IMR-90 (cell line): ENCODE results near the gene CLCN6. TPM values are rescaled to one million over a fixed set of nuclear protein-coding genes. Genes with fewer than 3 reads are reported as not detected.

Experiments used
- ATAC-seq: fragments of 200-7000 bp; cut with Tn5 transposase; 2 replicates; pipeline ENCODE4 v1.9.1; 2020; ENCODE audit warnings: low read depth, mild to moderate bottlenecking, moderate library complexity
- BruUV-seq: library from RNA; stranded (reverse); fragments of 400-500 nt; replicated peaks from 2 replicates; lab custom pipeline; 2021; lab: Mats Ljungman, UMichigan
- CTCF ChIA-PET: fragments of 300-600 bp; formaldehyde crosslinking; extraction: SDS; loops from one replicate; lab custom pipeline; 2021; ENCODE audit warnings: antibody characterized with exemption; lab: Yijun Ruan, JAX
- POLR2A ChIA-PET: fragments of 300-600 bp; sonication (Branson Sonifier 250); formaldehyde crosslinking; loops from one replicate; lab custom pipeline; 2022; ENCODE audit warnings: antibody characterized with exemption; ENCODE audit not compliant: unreplicated experiment; lab: Charles Lee
- DNase-seq: peaks from one replicate; pipeline ENCODE4 v3.0.0; 2013
- H2AFZ ChIP-seq: replicated peaks from 2 replicates; pipeline ENCODE3; 2013; ENCODE audit warnings: low read length, mild to moderate bottlenecking; ENCODE audit not compliant: poor library complexity
- H2AK5ac ChIP-seq: 2 replicates; pipeline ENCODE4 v1.6.1; 2013; ENCODE audit warnings: low read depth, low read length, inconsistent platforms
- H2AK9ac ChIP-seq: replicated peaks from 2 replicates; pipeline ENCODE3; 2013; ENCODE audit warnings: mild to moderate bottlenecking, low read depth, low read length, moderate library complexity; ENCODE audit not compliant: poor library complexity
- H2BK120ac ChIP-seq: 2 replicates; pipeline ENCODE4 v1.6.1; 2013; ENCODE audit warnings: low read depth, low read length, inconsistent platforms
- H2BK15ac ChIP-seq: 3 replicates; pipeline ENCODE4 v1.6.1; 2013; ENCODE audit warnings: low read depth, low read length, inconsistent platforms
- H2BK20ac ChIP-seq: 2 replicates; pipeline ENCODE4 v1.6.1; 2013; ENCODE audit warnings: low read depth, mild to moderate bottlenecking, inconsistent platforms, low read length, moderate library complexity
- H2BK5ac ChIP-seq: 2 replicates; pipeline ENCODE4 v1.6.1; 2013; ENCODE audit warnings: mild to moderate bottlenecking, low read depth, low read length, inconsistent platforms; ENCODE audit not compliant: poor library complexity, severe bottlenecking
- H3K14ac ChIP-seq: replicated peaks from 2 replicates; pipeline ENCODE4 v1.6.1; 2013; ENCODE audit warnings: low read depth, low read length, inconsistent platforms
- H3K18ac ChIP-seq: 2 replicates; pipeline ENCODE4 v1.6.1; 2013; ENCODE audit warnings: low read depth, low read length, control low read depth
- H3K23ac ChIP-seq: 2 replicates; pipeline ENCODE4 v1.6.1; 2013; ENCODE audit warnings: low read depth, low read length, inconsistent platforms
- H3K27ac ChIP-seq: 2 replicates; pipeline ENCODE4 v1.5.1; 2013; ENCODE audit warnings: mild to moderate bottlenecking, control low read depth, low read length; ENCODE audit not compliant: insufficient read depth
- H3K27me3 ChIP-seq: 2 replicates; pipeline ENCODE4 v1.6.1; 2013; ENCODE audit warnings: low read length; ENCODE audit not compliant: control insufficient read depth, insufficient read depth
- H3K36me3 ChIP-seq: 2 replicates; pipeline ENCODE4 v1.6.1; 2013; ENCODE audit warnings: low read length, mixed read lengths; ENCODE audit not compliant: control insufficient read depth, insufficient read depth
- H3K4ac ChIP-seq: 2 replicates; pipeline ENCODE4 v1.6.1; 2013; ENCODE audit warnings: low read depth, low read length, inconsistent platforms
- H3K4me1 ChIP-seq: 2 replicates; pipeline ENCODE4 v1.6.1; 2013; ENCODE audit warnings: low read length, mixed read lengths; ENCODE audit not compliant: control insufficient read depth, insufficient read depth
- H3K4me2 ChIP-seq: 2 replicates; pipeline ENCODE4 v1.6.1; 2013; ENCODE audit warnings: low read depth, mild to moderate bottlenecking, control low read depth, low read length, moderate library complexity
- H3K4me3 ChIP-seq: 2 replicates; pipeline ENCODE4 v1.5.1; 2013; ENCODE audit warnings: low read depth, mild to moderate bottlenecking, control low read depth, low read length, moderate library complexity; ENCODE audit not compliant: insufficient read depth
- H3K56ac ChIP-seq: 2 replicates; pipeline ENCODE4 v1.6.1; 2013; ENCODE audit warnings: low read length, inconsistent platforms; ENCODE audit not compliant: insufficient read depth; ENCODE audit errors: extremely low read depth
- H3K79me1 ChIP-seq, 2 experiments: 2 replicates each; pipeline ENCODE4 v1.6.1; 2013; ENCODE audit warnings: low read length in 2 of 2, inconsistent platforms in 1 of 2, low read depth in 1 of 2
- H3K9ac ChIP-seq: 2 replicates; pipeline ENCODE4 v1.6.1; 2013; ENCODE audit warnings: low read depth, low read length, control low read depth
- H3K9me1 ChIP-seq: 2 replicates; pipeline ENCODE4 v1.6.1; 2013; ENCODE audit warnings: low read length, inconsistent platforms; ENCODE audit not compliant: insufficient read depth
- H3K9me3 ChIP-seq: 2 replicates; pipeline ENCODE4 v1.6.1; 2013; ENCODE audit warnings: low read length; ENCODE audit not compliant: control insufficient read depth, insufficient read depth
- H4K20me1 ChIP-seq: 2 replicates; pipeline ENCODE4 v1.6.1; 2013; ENCODE audit warnings: low read length, inconsistent platforms; ENCODE audit not compliant: insufficient read depth
- H4K5ac ChIP-seq: 2 replicates; pipeline ENCODE4 v1.6.1; 2013; ENCODE audit warnings: mild to moderate bottlenecking, low read depth, low read length, control low read depth
- H4K8ac ChIP-seq, 2 experiments: 2 replicates each; pipeline ENCODE4 v1.6.1; 2013; ENCODE audit warnings: low read depth in 2 of 2, low read length in 2 of 2, control low read depth in 1 of 2, inconsistent platforms in 1 of 2
- H4K91ac ChIP-seq: 2 replicates; pipeline ENCODE4 v1.6.1; 2013; ENCODE audit warnings: low read depth, low read length, inconsistent platforms; ENCODE audit not compliant: insufficient read depth
- BHLHE40 ChIP-seq: fragments of 150-350 bp; IDR thresholded peaks from 2 replicates; pipeline ENCODE4 v1.6.1; 2016; ENCODE audit warnings: mild to moderate bottlenecking, low read depth, low read length
- CEBPB ChIP-seq: IDR thresholded peaks from 2 replicates; pipeline ENCODE4 v1.6.1; 2012; ENCODE audit warnings: low read depth, low read length, improper control_type of control experiment
- CHD1 ChIP-seq: IDR thresholded peaks from 2 replicates; pipeline ENCODE4 v1.6.1; 2012; ENCODE audit warnings: low read depth, low read length, improper control_type of control experiment
- FOS ChIP-seq: fragments of 150-350 bp; IDR thresholded peaks from 2 replicates; pipeline ENCODE4 v1.6.1; 2016; ENCODE audit warnings: low read depth, low read length
- MAFK ChIP-seq: IDR thresholded peaks from 2 replicates; pipeline ENCODE4 v1.6.1; 2012; ENCODE audit warnings: low read depth, low read length, improper control_type of control experiment
- MAZ ChIP-seq: IDR thresholded peaks from 2 replicates; pipeline ENCODE4 v1.6.1; 2012; ENCODE audit warnings: low read depth, mild to moderate bottlenecking, low read length, improper control_type of control experiment, moderate library complexity, borderline replicate concordance
- NFE2L2 ChIP-seq: fragments of 150-350 bp; IDR thresholded peaks from 2 replicates; pipeline ENCODE4 v1.6.1; 2016; ENCODE audit warnings: low read depth, mild to moderate bottlenecking, low read length
- POLR2A ChIP-seq: IDR thresholded peaks from 2 replicates; pipeline ENCODE4 v1.6.1; 2012; ENCODE audit warnings: mild to moderate bottlenecking, low read depth, low read length
- RAD21 ChIP-seq: IDR thresholded peaks from 2 replicates; pipeline ENCODE4 v1.6.1; 2012; ENCODE audit warnings: low read length, improper control_type of control experiment
- RCOR1 ChIP-seq: IDR thresholded peaks from 2 replicates; pipeline ENCODE4 v1.6.1; 2012; ENCODE audit warnings: mild to moderate bottlenecking, low read length, improper control_type of control experiment; ENCODE audit not compliant: insufficient replicate concordance
- RFX5 ChIP-seq: IDR thresholded peaks from 2 replicates; pipeline ENCODE4 v1.8.0; 2012; ENCODE audit warnings: low read depth, mild to moderate bottlenecking, low read length, moderate library complexity
- SMC3 ChIP-seq: fragments of 150-350 bp; IDR thresholded peaks from 2 replicates; pipeline ENCODE4 v1.6.1; 2016; ENCODE audit warnings: low read depth, mild to moderate bottlenecking, antibody characterized with exemption, low read length, moderate library complexity
- WGBS, 2 experiments: methylation state at CpG; one replicate each; pipeline versions ENCODE4 v1.1.5 to v1.1.7; 2013; ENCODE audit warnings: missing lambda C conversion rate in 2 of 2; ENCODE audit not compliant: insufficient read length in 1 of 2; ENCODE audit errors: extremely low coverage in 2 of 2; 5-methylcytosine and 5-hydroxymethylcytosine counted together
- dilution Hi-C: fragments of 300-500 bp; cut with HindIII; formaldehyde crosslinking; loops from one replicate; pipeline ENCODE4 v1.14.3; 2018; ENCODE audit warnings: low sequenced_read_pairs; ENCODE audit not compliant: unreplicated experiment
- in situ Hi-C: fragments of 300-500 bp; cut with MboI; formaldehyde crosslinking; loops from 3 replicates; pipeline ENCODE4 v1.14.3; 2019; ENCODE audit warnings: low sequenced_read_pairs, inconsistent platforms, mixed read lengths
- intact Hi-C: fragments of 100-400 bp; cut with micrococcal nuclease; formaldehyde crosslinking; loops from 2 replicates; pipeline ENCODE4 v1.10.0; 2022
- polyA plus RNA-seq, 3 experiments: library from polyadenylated mRNA; depleted of rRNA; stranded (reverse); fragments of >200 nt; gene quantifications; 2 replicates each; pipeline ENCODE4 v1.2.3, GENCODE V29; 2012; ENCODE audit warnings: low replicate concordance in 1 of 3
- total RNA-seq: library from RNA; depleted of rRNA; stranded (reverse); fragments of >200 nt; gene quantifications from 2 replicates; pipeline ENCODE4 v1.2.3, GENCODE V29; 2012
- TF ChIP-seq, protein P1 (sequence below): conservative IDR thresholded peaks from 2 replicates; pipeline ENCODE4 v1.5.1; 2012; ENCODE audit warnings: mild to moderate bottlenecking, low read depth, low read length, improper control_type of control experiment
- TF ChIP-seq, protein P2 (sequence below): fragments of 150-350 bp; IDR thresholded peaks from 2 replicates; pipeline ENCODE4 v1.6.1; 2016; ENCODE audit warnings: low read depth, mild to moderate bottlenecking, low read length, moderate library complexity, borderline replicate concordance
- TF ChIP-seq, protein P3 (sequence below): fragments of 150-350 bp; IDR thresholded peaks from 2 replicates; pipeline ENCODE4 v1.6.1; 2017; ENCODE audit warnings: mild to moderate bottlenecking, antibody characterized with exemption, low read length, low read depth

Gene CLCN6
- total and polyA plus RNA-seq, 2 of the 4 experiments (the other 2 are of a cell fraction) = 4.1 to 10.6 TPM

DNA sequence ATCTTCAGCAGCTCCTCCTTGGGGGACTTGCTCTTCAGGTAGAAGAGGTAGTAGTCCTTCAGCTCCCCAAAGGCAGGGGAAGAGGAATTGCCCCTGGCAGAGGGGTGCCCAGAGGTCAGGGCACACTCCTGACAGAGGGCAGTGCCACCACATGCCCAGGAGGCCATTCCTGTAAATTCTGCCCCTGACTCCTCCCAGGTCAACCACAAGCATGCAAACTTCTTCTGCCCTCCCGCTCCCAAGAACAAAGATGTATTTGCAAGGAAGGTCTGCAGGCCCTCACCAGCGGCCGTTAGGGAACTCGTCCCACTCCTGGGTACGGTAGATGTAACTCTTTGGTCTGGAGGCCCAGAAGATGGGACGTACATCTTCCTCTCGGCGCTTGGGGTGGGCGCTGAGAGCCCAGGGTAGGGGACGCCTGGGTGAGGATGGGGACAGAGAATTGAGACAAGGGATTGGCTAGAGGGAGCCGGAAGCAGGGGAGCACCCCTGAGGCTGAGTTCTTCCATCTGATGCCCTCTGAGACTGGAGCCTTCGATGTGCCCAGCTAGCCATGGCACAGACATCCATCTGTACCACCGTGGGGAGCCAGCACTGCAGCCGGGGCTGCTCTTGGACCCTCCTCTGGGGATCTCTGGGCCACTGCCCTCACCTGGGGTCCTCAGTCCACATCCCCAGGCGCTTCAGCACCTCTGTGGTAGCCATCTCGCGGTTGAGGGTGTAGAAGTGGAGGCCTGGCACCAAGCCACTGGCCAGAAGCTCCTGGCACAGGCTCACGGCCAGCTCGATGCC, 11.3 kb upstream of the CLCN6 start:
- H2AK9ac ChIP-seq = no peak overlapping the region
- H3K18ac ChIP-seq = no peak overlapping the region
- no peak overlapping the region for H3K4me2 ChIP-seq
- no peak overlapping the region for H3K56ac ChIP-seq
- H3K27ac ChIP-seq = no peak overlapping the region
- no peak overlapping the region for H3K4ac ChIP-seq
- no peak overlapping the region for H2BK120ac ChIP-seq
- H4K20me1 ChIP-seq = no peaks in the 10 kb centered on the region
- ATAC-seq (no peak), DNase-seq (no peak)
- WGBS, 2 experiments = 100% methylated on average over 1 of the region's 19 CpGs; no CpG with 5 or more reads in 1 of the 2 experiments
- H2AFZ ChIP-seq = no peak overlapping the region
- H3K23ac ChIP-seq = no peak overlapping the region
- in situ Hi-C loops = no loop called here
- no peak overlapping the region for H4K91ac ChIP-seq
- peaks cover 26% of the 10 kb centered on the region for H3K9me1 ChIP-seq
- H3K27me3 ChIP-seq = no peaks in the 10 kb centered on the region
- POLR2A ChIA-PET = no interaction called here
- no peak overlapping the region for H4K8ac ChIP-seq
- dilution Hi-C loops = no loop called here
- peaks cover 53% of the 10 kb centered on the region for H3K36me3 ChIP-seq
- CTCF ChIA-PET = interaction anchor here (0.5 kb wide), 1 partner anchor 8 kb away, joined by 3 read pairs; no protein-coding TSS in a partner anchor
- H3K9ac ChIP-seq = no peak overlapping the region
- no peak overlapping the region for H2BK20ac ChIP-seq
- H2BK15ac ChIP-seq = no peak overlapping the region
- H2AK5ac ChIP-seq = no peak overlapping the region
- H2BK5ac ChIP-seq = no peak overlapping the region
- no peak overlapping the region for H3K4me3 ChIP-seq
- peaks cover 28% of the 10 kb centered on the region for H3K4me1 ChIP-seq
- peaks cover 0 to 13% of the 10 kb centered on the region in 2 experiments; a peak in 2 of 4 replicates for H3K79me1 ChIP-seq
- H3K14ac ChIP-seq = no peak overlapping the region
- H4K5ac ChIP-seq = no peak overlapping the region
- no TSS peak for BruUV-seq
- intact Hi-C loops = no loop called here
- H3K9me3 ChIP-seq = no peaks in the 10 kb centered on the region
- TF ChIP-seq CHD1 = no peak
- TF ChIP-seq, protein P1, sequence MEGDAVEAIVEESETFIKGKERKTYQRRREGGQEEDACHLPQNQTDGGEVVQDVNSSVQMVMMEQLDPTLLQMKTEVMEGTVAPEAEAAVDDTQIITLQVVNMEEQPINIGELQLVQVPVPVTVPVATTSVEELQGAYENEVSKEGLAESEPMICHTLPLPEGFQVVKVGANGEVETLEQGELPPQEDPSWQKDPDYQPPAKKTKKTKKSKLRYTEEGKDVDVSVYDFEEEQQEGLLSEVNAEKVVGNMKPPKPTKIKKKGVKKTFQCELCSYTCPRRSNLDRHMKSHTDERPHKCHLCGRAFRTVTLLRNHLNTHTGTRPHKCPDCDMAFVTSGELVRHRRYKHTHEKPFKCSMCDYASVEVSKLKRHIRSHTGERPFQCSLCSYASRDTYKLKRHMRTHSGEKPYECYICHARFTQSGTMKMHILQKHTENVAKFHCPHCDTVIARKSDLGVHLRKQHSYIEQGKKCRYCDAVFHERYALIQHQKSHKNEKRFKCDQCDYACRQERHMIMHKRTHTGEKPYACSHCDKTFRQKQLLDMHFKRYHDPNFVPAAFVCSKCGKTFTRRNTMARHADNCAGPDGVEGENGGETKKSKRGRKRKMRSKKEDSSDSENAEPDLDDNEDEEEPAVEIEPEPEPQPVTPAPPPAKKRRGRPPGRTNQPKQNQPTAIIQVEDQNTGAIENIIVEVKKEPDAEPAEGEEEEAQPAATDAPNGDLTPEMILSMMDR = no peak
- TF ChIP-seq RAD21 = no peak
- no peak for TF ChIP-seq CEBPB
- TF ChIP-seq RFX5 = no peak
- TF ChIP-seq, protein P2, sequence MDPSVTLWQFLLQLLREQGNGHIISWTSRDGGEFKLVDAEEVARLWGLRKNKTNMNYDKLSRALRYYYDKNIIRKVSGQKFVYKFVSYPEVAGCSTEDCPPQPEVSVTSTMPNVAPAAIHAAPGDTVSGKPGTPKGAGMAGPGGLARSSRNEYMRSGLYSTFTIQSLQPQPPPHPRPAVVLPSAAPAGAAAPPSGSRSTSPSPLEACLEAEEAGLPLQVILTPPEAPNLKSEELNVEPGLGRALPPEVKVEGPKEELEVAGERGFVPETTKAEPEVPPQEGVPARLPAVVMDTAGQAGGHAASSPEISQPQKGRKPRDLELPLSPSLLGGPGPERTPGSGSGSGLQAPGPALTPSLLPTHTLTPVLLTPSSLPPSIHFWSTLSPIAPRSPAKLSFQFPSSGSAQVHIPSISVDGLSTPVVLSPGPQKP = no peak
- TF ChIP-seq MAZ = no peak
- no peak for TF ChIP-seq MAFK
- no peak for TF ChIP-seq NFE2L2
- TF ChIP-seq BHLHE40 = no peak
- TF ChIP-seq, protein P3, sequence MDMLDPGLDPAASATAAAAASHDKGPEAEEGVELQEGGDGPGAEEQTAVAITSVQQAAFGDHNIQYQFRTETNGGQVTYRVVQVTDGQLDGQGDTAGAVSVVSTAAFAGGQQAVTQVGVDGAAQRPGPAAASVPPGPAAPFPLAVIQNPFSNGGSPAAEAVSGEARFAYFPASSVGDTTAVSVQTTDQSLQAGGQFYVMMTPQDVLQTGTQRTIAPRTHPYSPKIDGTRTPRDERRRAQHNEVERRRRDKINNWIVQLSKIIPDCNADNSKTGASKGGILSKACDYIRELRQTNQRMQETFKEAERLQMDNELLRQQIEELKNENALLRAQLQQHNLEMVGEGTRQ = no peak
- no peak for TF ChIP-seq RCOR1
- TF ChIP-seq POLR2A = no peak
- TF ChIP-seq FOS = no peak
- TF ChIP-seq SMC3 = no peak
